Measurements from ENCODE around the gene AKR1C1.
"Not testable (repeated sequence)": the region's sequence is repeated elsewhere in the genome, so short reads cannot be mapped to it uniquely, and the experiment has no call there.

AKR1C1 gene

DNA sequence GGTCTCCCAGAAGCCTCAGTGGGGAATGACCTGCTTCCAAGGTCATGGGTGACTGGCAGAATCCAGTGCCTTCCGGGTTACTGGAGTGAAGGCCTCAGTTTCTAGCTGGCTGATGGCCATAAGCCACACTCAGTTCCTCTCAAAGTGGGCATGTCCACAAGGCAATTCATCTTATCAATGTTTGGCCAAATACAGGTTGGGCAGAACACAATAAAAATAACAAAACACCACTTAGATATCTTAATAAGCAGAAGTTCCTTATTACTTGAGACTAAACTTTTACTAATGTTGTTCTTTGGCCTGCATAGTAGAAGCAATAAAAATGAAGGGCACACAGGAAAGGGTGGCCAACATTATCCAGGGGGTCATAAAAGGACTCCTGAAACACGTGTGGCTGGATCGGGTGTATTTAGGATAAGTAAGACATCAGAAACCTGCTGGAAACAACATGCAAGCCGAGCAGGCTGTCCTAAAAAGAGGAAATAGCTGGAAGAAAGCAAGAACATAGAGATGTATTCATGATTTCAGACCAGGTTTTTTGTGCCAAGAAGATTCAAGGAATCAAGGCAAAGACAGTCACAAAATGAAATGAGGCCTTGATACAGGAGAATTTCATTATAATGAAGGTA lies 60.1 kb downstream of the AKR1C1 start:
- H3K27me3 Mint-ChIP-seq (ENCODE audit: low read depth): peaks cover 13% of the 10 kb centered on the region
- H3K4me3 Mint-ChIP-seq: no peak overlapping the region
- no peaks in the 10 kb centered on the region for H3K36me3 Mint-ChIP-seq (ENCODE audit: low read depth)
- H3K9me3 Mint-ChIP-seq: peaks cover 18% of the 10 kb centered on the region
- TF ChIP-seq CTCF (IDR thresholded peaks at IDR 0.05; ENCODE audit: unreplicated experiment in 3 of 3): no peak
- H3K4me1 Mint-ChIP-seq: peaks cover 8% of the 10 kb centered on the region
- no peak overlapping the region for H3K27ac Mint-ChIP-seq

- H3K27ac Mint-ChIP-seq; H3K4me1 Mint-ChIP-seq; H3K4me3 Mint-ChIP-seq; H3K36me3 Mint-ChIP-seq (ENCODE audit: low read depth): not testable (repeated sequence)
- Mint-ChIP-seq H3K9me3 (peaks cover 31% of the 10 kb centered on the region), H3K27me3 (ENCODE audit: low read depth) (peaks cover 13% of the 10 kb centered on the region)
These were observed 62.3 kb downstream of the AKR1C1 start for GRCh38 chr10:5025461-5025881.

GRCh38 chr10:5030989-5031388 lies 67.8 kb downstream of the AKR1C1 start:
- Mint-ChIP-seq H3K27me3 (ENCODE audit: low read depth) (peaks cover 9% of the 10 kb centered on the region), H3K9me3 (peaks cover 50% of the 10 kb centered on the region), H3K4me1 (no peaks in the 10 kb centered on the region), H3K27ac (no peak overlapping the region), H3K4me3 (no peak overlapping the region), H3K36me3 (ENCODE audit: low read depth) (peaks cover 7% of the 10 kb centered on the region)
- no peak for TF ChIP-seq CTCF (IDR thresholded peaks at IDR 0.05; ENCODE audit: unreplicated experiment in 3 of 3)

- not testable (repeated sequence) for H3K27ac Mint-ChIP-seq; H3K4me3 Mint-ChIP-seq; H3K4me1 Mint-ChIP-seq; H3K27me3 Mint-ChIP-seq (ENCODE audit: low read depth); H3K36me3 Mint-ChIP-seq (ENCODE audit: low read depth)
- peaks cover 44% of the 10 kb centered on the region for H3K9me3 Mint-ChIP-seq
These were observed 68.4 kb downstream of the AKR1C1 start for GRCh38 chr10:5031588-5031987.

- H3K27ac Mint-ChIP-seq; H3K36me3 Mint-ChIP-seq (ENCODE audit: low read depth): not testable (repeated sequence)
- H3K9me3 Mint-ChIP-seq: peaks cover 39% of the 10 kb centered on the region
These were observed 69.2 kb downstream of the AKR1C1 start for GRCh38 chr10:5032444-5032843.

More at GRCh38 chr10:5032444-5032843, 69.2 kb downstream of the AKR1C1 start:
- not testable (repeated sequence) for H3K4me3 Mint-ChIP-seq; H3K4me1 Mint-ChIP-seq; H3K27me3 Mint-ChIP-seq (ENCODE audit: low read depth)
